ENCODE measurements around the gene IGFBP6. TPM values are rescaled to one million over a fixed set of nuclear protein-coding genes. Genes with fewer than 3 reads are reported as not detected.

Gene IGFBP6
- polyA plus RNA-seq, 1 donor from 2014 or later = not detected

- no peak overlapping the region for H3K4me3 ChIP-seq (ENCODE audit: low read length)
Measured at GRCh38 chr12:53103860-53104305, 6.4 kb downstream of the IGFBP6 start.

DNA sequence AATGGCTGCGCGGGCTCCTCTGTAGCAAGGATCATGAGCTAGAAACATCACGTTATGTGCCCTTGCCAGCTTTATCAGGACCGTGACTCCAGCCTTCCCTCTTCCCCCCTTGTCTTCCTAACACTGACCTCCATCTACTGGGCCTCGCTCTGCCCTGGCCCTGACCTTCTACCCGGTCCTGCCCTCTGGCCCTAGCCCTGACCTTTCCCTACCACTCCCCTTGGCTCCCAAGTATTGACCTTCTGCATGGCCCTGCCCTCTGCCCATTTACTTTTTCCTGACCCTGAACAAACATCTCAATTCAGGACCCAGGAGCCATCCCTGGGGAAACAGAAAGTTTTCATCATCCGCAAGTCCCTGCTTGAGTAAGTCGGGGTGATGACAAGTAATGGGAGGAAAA, 7.8 kb downstream of the IGFBP6 start:
- Histone ChIP-seq H3K4me2 (ENCODE audit: low read length) (no peak overlapping the region), H3K4me3 (ENCODE audit: low read length) (no peak overlapping the region), H3F3A (ENCODE audit: insufficient read depth, low read length, poor library complexity, severe bottlenecking) (no peaks in the 10 kb centered on the region), H2AFZ (ENCODE audit: low read depth, low read length) (no peak overlapping the region), H4K20me1 (ENCODE audit: insufficient read depth) (no peaks in the 10 kb centered on the region), H3K9me3 (ENCODE audit: low read length) (no peaks in the 10 kb centered on the region), H3K27ac (ENCODE audit: low read length) (no peak overlapping the region), H3K9ac (ENCODE audit: low read length) (no peak overlapping the region), H3K36me3 (ENCODE audit: insufficient read depth, low read length) (no peaks in the 10 kb centered on the region), H3K9me2 (ENCODE audit: insufficient read depth, low read length) (no peaks in the 10 kb centered on the region), H3K79me2 (replicated peaks; ENCODE audit: insufficient read depth, low read length) (no peaks in the 10 kb centered on the region), H3K27me3 (ENCODE audit: insufficient read depth, low read depth, low read length) (no peaks in the 10 kb centered on the region)
- TF ChIP-seq SMC3 (conservative IDR thresholded peaks at IDR 0.05; ENCODE audit: poor library complexity) = no peak
- no peak for TF ChIP-seq TAF1 (IDR thresholded peaks at IDR 0.05; ENCODE audit: low read depth)
- no peak for TF ChIP-seq REST (IDR thresholded peaks at IDR 0.05; ENCODE audit: borderline replicate concordance)
- TF ChIP-seq MXI1 (conservative IDR thresholded peaks at IDR 0.05; ENCODE audit: poor library complexity, severe bottlenecking) = no peak
- TF ChIP-seq RAD21 (conservative IDR thresholded peaks at IDR 0.05) = no peak
- TF ChIP-seq CTCF (IDR thresholded peaks at IDR 0.05; ENCODE audit: poor library complexity, severe bottlenecking) = no peak
- TF ChIP-seq EP300 (conservative IDR thresholded peaks at IDR 0.05; ENCODE audit: poor library complexity, severe bottlenecking) = no peak
- no peak for TF ChIP-seq EZH2 (IDR thresholded peaks at IDR 0.05; ENCODE audit: borderline replicate concordance, insufficient read depth, low read length, poor library complexity, severe bottlenecking)
- TF ChIP-seq POLR2AphosphoS5 (IDR thresholded peaks at IDR 0.05) = no peak

More at GRCh38 chr12:53103860-53104305, 6.4 kb downstream of the IGFBP6 start:
- Histone ChIP-seq H3K27me3 (ENCODE audit: insufficient read depth, low read depth, low read length) (peaks cover 6% of the 10 kb centered on the region), H3K36me3 (ENCODE audit: insufficient read depth, low read length) (no peaks in the 10 kb centered on the region), H3K79me2 (replicated peaks; ENCODE audit: insufficient read depth, low read length) (no peaks in the 10 kb centered on the region), H3K9ac (ENCODE audit: low read length) (no peak overlapping the region), H3K9me2 (ENCODE audit: insufficient read depth, low read length) (no peaks in the 10 kb centered on the region), H3F3A (ENCODE audit: insufficient read depth, low read length, poor library complexity, severe bottlenecking) (no peaks in the 10 kb centered on the region), H4K20me1 (ENCODE audit: insufficient read depth) (no peaks in the 10 kb centered on the region), H3K9me3 (ENCODE audit: low read length) (no peaks in the 10 kb centered on the region), H2AFZ (ENCODE audit: low read depth, low read length) (no peak overlapping the region), H3K4me2 (ENCODE audit: low read length) (no peak overlapping the region), H3K27ac (ENCODE audit: low read length) (no peak overlapping the region)
- TF ChIP-seq POLR2AphosphoS5 (IDR thresholded peaks at IDR 0.05) = no peak

Measured in neural cell (in vitro differentiated cells).